ENCODE results near the gene ALB.

DNA sequence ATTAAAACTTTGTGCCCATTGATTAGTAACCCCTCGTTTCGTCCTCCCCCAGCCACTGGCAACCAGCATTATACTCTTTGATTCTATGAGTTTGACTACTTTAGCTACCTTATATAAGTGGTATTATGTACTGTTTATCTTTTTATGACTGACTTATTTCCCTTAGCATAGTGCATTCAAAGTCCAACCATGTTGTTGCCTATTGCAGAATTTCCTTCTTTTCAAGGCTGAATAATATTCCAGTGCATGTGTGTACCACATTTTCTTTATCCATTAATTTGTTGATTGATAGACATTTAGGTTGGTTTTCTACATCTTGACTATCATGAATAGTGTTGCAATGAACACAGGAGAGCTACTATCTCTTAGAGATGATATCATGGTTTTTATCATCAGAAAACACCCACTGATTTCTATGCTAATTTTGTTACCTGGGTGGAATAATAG is 3.2 kb downstream of the ALB start:
- TF ChIP-seq, protein P1, sequence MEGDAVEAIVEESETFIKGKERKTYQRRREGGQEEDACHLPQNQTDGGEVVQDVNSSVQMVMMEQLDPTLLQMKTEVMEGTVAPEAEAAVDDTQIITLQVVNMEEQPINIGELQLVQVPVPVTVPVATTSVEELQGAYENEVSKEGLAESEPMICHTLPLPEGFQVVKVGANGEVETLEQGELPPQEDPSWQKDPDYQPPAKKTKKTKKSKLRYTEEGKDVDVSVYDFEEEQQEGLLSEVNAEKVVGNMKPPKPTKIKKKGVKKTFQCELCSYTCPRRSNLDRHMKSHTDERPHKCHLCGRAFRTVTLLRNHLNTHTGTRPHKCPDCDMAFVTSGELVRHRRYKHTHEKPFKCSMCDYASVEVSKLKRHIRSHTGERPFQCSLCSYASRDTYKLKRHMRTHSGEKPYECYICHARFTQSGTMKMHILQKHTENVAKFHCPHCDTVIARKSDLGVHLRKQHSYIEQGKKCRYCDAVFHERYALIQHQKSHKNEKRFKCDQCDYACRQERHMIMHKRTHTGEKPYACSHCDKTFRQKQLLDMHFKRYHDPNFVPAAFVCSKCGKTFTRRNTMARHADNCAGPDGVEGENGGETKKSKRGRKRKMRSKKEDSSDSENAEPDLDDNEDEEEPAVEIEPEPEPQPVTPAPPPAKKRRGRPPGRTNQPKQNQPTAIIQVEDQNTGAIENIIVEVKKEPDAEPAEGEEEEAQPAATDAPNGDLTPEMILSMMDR (IDR thresholded peaks at IDR 0.05; ENCODE audit: low read depth, low read length) = no peak
- TF ChIP-seq EZH2phosphoT487 (IDR thresholded peaks at IDR 0.05; ENCODE audit: low read depth) = no peak
